Measurements from ENCODE around the gene ATXN1. TPM values are rescaled to one million over a fixed set of nuclear protein-coding genes. Genes with fewer than 3 reads are reported as not detected.

The ATXN1 gene
- total RNA-seq, 4 donors from 2014 or later: 38.7 to 78.3 (median 62.6) TPM

GRCh38 chr6:16595514-16596120 is 165.6 kb downstream of the ATXN1 start:
- TF ChIP-seq EP300 (IDR thresholded peaks at IDR 0.05) (no peak), POLR2AphosphoS5 (IDR thresholded peaks at IDR 0.05) (no peak), POLR2A (IDR thresholded peaks at IDR 0.05) (no peak)
- TF ChIP-seq, protein P1, sequence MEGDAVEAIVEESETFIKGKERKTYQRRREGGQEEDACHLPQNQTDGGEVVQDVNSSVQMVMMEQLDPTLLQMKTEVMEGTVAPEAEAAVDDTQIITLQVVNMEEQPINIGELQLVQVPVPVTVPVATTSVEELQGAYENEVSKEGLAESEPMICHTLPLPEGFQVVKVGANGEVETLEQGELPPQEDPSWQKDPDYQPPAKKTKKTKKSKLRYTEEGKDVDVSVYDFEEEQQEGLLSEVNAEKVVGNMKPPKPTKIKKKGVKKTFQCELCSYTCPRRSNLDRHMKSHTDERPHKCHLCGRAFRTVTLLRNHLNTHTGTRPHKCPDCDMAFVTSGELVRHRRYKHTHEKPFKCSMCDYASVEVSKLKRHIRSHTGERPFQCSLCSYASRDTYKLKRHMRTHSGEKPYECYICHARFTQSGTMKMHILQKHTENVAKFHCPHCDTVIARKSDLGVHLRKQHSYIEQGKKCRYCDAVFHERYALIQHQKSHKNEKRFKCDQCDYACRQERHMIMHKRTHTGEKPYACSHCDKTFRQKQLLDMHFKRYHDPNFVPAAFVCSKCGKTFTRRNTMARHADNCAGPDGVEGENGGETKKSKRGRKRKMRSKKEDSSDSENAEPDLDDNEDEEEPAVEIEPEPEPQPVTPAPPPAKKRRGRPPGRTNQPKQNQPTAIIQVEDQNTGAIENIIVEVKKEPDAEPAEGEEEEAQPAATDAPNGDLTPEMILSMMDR (IDR thresholded peaks at IDR 0.05): no peak
- WGBS, 2 donors (ENCODE audit: low coverage in 1 of 2): 66 to 88% methylated on average over 5 to 8 of the region's 8 CpGs
- H3K27me3 ChIP-seq: no peaks in the 10 kb centered on the region
- no peak overlapping the region for H3K4me3 ChIP-seq
- H3K36me3 ChIP-seq: no peaks in the 10 kb centered on the region
- H3K4me1 ChIP-seq: no peaks in the 10 kb centered on the region
- ATAC-seq: no peak
- H3K9me3 ChIP-seq: no peaks in the 10 kb centered on the region
- H3K27ac ChIP-seq: no peak overlapping the region

DNA sequence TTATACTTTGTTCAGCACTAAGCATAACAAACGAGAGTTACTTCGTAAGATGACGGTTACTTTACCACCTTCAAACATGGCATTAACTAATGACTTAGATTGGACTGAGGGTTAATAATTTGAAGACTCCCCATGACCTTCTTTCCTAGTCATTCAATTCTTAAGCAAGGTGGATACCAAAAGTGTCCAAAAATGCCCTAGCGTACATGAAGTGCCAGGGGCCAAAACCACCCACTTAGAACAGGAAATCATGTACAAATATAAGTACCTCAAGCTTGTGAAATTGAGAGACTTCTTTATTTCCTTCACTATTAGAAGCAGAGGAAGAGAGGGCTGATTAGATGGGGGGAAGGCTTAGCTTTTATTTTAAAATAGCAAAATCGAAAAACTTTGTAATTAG is 166.4 kb downstream of the ATXN1 start:
- H3K4me1 ChIP-seq: no peaks in the 10 kb centered on the region
- no peak for ATAC-seq
- H3K27ac ChIP-seq: no peak overlapping the region
- H3K9me3 ChIP-seq: no peaks in the 10 kb centered on the region
- no peaks in the 10 kb centered on the region for H3K36me3 ChIP-seq
- no peak for TF ChIP-seq POLR2A (IDR thresholded peaks at IDR 0.05)
- no peak for TF ChIP-seq POLR2AphosphoS5 (IDR thresholded peaks at IDR 0.05)
- H3K4me3 ChIP-seq: no peak overlapping the region
- no peaks in the 10 kb centered on the region for H3K27me3 ChIP-seq
- WGBS, 2 donors (ENCODE audit: low coverage in 1 of 2): 96 to 98% methylated on average over 4 to 5 of the region's 5 CpGs

DNA sequence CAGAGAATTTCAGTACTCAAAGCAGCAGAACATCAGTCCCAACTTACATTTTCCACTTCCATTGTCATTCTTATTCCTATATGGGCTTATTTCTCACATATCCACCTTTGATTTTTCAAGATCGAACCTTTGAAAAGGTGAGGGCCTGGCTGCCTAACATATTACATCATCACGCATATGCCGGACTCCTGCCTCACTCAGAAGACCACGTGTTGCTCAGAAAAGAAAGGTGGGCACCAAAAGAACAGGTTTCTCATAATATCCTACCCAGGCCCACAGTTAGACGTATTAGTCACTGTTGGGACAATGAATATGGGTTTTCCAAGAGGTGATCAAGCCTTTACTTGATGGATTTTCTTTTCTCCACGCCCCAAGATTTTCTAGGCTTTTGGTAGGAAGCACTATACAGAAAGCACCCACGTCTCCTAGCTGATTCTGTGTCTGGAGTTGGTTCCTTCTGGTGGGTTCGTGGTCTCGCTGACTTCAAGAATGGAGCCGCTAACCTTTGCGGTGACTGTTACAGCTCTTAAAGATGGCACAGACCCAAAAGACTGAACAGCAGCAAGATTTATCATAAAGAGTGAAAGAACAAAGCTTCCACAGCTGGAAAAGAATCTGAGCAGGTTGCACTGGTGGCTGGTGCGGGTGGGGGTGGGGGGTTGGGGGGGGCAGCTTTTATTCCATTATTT is 168.9 kb downstream of the ATXN1 start:
- no peak for ATAC-seq
- H3K4me1 ChIP-seq: peaks cover 0 to 5% (median 0%) of the 10 kb centered on the region in 3 donors
- no peak overlapping the region for H3K4me3 ChIP-seq
- no peaks in the 10 kb centered on the region for H3K36me3 ChIP-seq
- H3K27me3 ChIP-seq: no peaks in the 10 kb centered on the region
- 89 to 97% methylated on average over 10 of the region's 12 CpGs for WGBS, 2 donors (ENCODE audit: low coverage in 1 of 2)
- H3K9me3 ChIP-seq: no peaks in the 10 kb centered on the region
- TF ChIP-seq, protein P1 (IDR thresholded peaks at IDR 0.05): no peak
- TF ChIP-seq EP300 (IDR thresholded peaks at IDR 0.05): no peak
- no peak for TF ChIP-seq POLR2AphosphoS5 (IDR thresholded peaks at IDR 0.05)
- TF ChIP-seq POLR2A (IDR thresholded peaks at IDR 0.05): no peak
- no peak overlapping the region for H3K27ac ChIP-seq

GRCh38 chr6:16591396-16592222 is 169.7 kb downstream of the ATXN1 start:
- no peak for ATAC-seq
- H3K27me3 ChIP-seq: no peaks in the 10 kb centered on the region
- no peaks in the 10 kb centered on the region for H3K36me3 ChIP-seq
- H3K4me1 ChIP-seq: peaks cover 0 to 5% (median 0%) of the 10 kb centered on the region in 3 donors
- WGBS, 2 donors (ENCODE audit: low coverage in 1 of 2): 78 to 85% methylated on average over 8 to 10 of the region's 11 CpGs
- no peak overlapping the region for H3K27ac ChIP-seq
- no peak overlapping the region for H3K4me3 ChIP-seq
- TF ChIP-seq POLR2A (IDR thresholded peaks at IDR 0.05) (no peak), POLR2AphosphoS5 (IDR thresholded peaks at IDR 0.05) (no peak), EP300 (IDR thresholded peaks at IDR 0.05) (no peak)
- TF ChIP-seq, protein P1 (IDR thresholded peaks at IDR 0.05): no peak
- H3K9me3 ChIP-seq: no peaks in the 10 kb centered on the region

- H3K4me3 ChIP-seq: no peak overlapping the region
- H3K36me3 ChIP-seq: peaks cover 0 to 19% of the 10 kb centered on the region in 2 donors
- H3K27ac ChIP-seq: no peak overlapping the region
- no peak for ATAC-seq
- no peaks in the 10 kb centered on the region for H3K9me3 ChIP-seq
- H3K27me3 ChIP-seq: no peaks in the 10 kb centered on the region
- 84 to 91% methylated on average over 5 to 6 of the region's 6 CpGs for WGBS, 2 donors (ENCODE audit: low coverage in 1 of 2)
- H3K4me1 ChIP-seq: peaks cover 0 to 5% (median 0%) of the 10 kb centered on the region in 3 donors
- TF ChIP-seq POLR2A (IDR thresholded peaks at IDR 0.05) (no peak), EP300 (IDR thresholded peaks at IDR 0.05) (no peak), POLR2AphosphoS5 (IDR thresholded peaks at IDR 0.05) (no peak)
- TF ChIP-seq, protein P1 (IDR thresholded peaks at IDR 0.05): no peak
Measured at GRCh38 chr6:16585805-16586204, 175.5 kb downstream of the ATXN1 start.

Data from gastroesophageal sphincter (tissue), 4 donors.